GM13977 (cell line): ENCODE measurements around the gene PLP2.

Experiments
- DNase-seq: peaks from one replicate; pipeline ENCODE4 v3.0.0; 2012; ENCODE audit warnings: low spot score
- in situ Hi-C: fragments of 300-500 bp; cut with MboI; formaldehyde crosslinking; loops from one replicate; pipeline ENCODE4 v1.12.0; 2022; ENCODE audit warnings: low sequenced_read_pairs, low pct_unique_long_range_greater_than_20kb, mixed read lengths, inconsistent platforms; ENCODE audit not compliant: unreplicated experiment
- TF ChIP-seq, protein P1 (sequence below): IDR thresholded peaks from 2 replicates; pipeline ENCODE4 v1.5.1; 2012; ENCODE audit warnings: mild to moderate bottlenecking, control low read depth; ENCODE audit not compliant: insufficient read depth; ENCODE audit errors: extremely low read depth, missing control alignments

Gene PLP2

DNA sequence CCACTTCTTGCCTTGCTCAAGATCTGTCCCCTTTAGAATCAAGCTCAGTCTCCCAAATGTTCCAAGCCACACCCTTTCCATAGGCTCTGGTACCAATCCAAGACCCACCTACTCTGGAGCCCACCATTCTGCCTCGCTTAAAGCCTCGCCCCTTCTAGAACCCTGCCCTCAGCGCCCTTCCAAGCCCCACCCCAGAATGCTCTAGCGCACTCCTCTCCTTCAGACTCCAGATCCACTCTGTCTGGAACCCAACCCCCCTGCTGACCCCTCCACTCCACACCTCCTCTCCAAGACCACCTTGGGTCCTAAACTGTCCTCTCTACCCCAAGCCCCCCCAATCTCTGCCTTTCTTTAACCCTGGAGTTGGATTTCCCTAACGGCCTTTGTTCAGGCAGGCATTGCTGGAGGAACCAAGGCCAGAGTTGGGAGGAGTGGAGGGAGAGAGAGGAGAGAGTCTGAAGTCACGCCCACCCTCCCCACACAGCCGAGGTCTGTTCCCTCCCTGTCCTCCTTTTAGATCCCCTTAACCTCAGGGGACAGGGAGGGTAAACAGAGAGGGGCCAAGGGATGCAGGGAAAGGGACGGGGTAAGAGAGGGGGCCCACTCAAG is 16.9 kb downstream of the PLP2 start:
- TF ChIP-seq, protein P1, sequence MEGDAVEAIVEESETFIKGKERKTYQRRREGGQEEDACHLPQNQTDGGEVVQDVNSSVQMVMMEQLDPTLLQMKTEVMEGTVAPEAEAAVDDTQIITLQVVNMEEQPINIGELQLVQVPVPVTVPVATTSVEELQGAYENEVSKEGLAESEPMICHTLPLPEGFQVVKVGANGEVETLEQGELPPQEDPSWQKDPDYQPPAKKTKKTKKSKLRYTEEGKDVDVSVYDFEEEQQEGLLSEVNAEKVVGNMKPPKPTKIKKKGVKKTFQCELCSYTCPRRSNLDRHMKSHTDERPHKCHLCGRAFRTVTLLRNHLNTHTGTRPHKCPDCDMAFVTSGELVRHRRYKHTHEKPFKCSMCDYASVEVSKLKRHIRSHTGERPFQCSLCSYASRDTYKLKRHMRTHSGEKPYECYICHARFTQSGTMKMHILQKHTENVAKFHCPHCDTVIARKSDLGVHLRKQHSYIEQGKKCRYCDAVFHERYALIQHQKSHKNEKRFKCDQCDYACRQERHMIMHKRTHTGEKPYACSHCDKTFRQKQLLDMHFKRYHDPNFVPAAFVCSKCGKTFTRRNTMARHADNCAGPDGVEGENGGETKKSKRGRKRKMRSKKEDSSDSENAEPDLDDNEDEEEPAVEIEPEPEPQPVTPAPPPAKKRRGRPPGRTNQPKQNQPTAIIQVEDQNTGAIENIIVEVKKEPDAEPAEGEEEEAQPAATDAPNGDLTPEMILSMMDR: no peak
- in situ Hi-C loops: no loop called here
- no peak for DNase-seq

DNA sequence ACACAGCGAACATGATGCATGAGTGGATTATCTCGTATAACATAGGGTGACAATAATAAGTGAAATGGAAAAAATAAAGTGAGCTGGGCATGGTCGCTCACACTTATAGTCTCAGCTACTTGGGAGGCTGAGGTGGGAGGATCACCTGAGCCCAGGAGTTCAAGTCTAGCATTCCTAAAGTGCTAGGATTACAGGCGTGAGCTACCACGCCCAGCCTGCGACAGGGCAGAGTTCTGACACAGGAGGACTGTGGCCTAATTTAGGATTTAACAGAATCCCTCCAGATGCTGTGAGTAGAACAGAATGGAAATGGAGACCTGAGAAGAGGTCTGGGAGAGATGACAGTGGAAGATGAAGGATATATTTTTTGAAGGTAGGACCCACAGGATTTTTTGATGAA is 17.9 kb downstream of the PLP2 start:
- no peak for DNase-seq
- in situ Hi-C loops: no loop called here
- TF ChIP-seq, protein P1: no peak

DNA sequence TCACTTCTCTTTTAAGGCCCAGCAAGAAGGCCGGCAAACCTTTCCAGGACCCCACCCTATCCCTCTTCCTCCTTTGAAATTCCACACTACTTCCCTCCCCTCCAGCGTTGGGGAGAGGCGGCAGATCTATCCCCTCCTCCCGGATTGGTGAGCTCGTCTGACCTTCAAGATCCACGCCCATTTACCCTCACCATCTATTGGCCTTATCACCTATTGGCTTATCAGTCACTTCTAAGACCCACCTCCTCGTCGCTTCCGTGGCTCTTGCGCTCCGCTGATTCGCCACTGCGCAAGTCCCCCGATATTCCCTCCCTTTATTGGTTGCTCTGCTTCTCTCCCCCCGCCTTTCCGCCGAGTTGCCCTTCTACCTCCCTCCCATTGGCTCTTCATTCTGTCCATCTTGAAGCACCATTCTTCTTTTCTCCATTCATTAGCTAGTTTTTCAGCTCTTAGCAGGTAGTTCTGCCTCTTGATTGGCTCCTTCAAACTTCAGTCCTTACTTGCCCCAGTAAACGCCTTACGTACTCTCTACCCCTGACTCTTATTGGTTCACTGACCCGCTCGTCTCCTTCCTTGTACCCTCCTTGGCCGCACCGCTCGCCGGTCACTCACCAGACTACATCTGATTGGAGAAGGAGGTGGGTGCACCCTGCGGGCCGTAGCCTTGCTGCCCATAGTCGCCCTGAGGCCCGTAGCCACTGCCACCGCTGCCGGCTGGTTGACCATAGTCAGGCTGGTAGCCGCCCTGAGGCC is 19.3 kb downstream of the PLP2 start:
- TF ChIP-seq, protein P1: no peak
- DNase-seq: peak; percentile 91
- in situ Hi-C loops: no loop called here

DNA sequence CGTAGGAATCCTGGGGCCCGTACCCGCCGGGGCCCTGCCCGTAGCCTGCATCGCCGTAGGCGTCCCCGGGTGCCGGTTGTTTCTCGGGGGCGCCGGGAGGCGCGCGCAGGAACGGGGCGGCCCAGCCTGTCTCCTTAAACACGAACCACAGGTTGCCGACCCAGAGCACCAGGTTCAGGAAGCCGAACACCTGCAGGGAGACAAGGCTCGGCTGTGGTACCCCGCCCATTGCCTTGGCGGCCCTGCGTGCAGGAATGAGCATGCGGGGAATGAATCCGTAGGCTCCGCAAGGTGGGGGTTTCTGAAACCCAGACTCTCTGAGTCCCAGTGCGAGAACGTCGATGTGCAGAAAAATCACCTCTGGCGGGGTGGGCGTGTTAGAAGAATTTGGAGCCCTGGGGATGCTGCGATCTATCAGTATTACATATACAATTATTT is 19.9 kb downstream of the PLP2 start:
- in situ Hi-C loops: no loop called here
- TF ChIP-seq, protein P1: no peak
- DNase-seq: no peak

DNA sequence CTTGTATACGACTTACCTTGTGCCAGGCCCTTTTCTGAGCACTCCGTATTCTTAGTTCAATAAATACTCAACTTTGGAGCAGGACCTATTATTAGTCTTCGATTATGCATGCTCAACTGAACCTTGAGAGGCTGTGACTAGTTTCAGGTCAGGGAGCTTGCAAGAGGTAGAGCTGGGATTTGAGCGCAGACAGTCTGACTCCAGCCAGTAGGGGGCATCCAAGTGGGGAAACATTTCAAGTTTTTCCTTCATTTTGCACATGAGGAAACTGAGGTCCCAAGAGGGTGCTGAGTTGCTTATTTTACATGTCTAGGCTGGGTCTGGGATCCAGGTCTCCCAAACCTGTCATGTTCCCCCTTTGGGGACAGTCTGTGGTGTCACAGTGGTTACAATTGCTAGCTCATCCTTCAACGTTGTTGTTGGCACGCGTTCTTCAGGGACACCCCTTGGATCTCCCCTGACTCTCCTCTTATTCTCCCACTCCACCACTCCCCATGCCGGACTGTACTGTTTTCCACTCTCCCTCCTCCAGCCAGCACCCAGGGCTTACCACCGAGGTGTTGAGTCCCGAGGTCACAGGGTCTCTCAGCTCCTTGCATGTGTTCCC is 21.1 kb downstream of the PLP2 start:
- TF ChIP-seq, protein P1: peak; percentile 64
- in situ Hi-C loops: no loop called here
- no peak for DNase-seq

DNA sequence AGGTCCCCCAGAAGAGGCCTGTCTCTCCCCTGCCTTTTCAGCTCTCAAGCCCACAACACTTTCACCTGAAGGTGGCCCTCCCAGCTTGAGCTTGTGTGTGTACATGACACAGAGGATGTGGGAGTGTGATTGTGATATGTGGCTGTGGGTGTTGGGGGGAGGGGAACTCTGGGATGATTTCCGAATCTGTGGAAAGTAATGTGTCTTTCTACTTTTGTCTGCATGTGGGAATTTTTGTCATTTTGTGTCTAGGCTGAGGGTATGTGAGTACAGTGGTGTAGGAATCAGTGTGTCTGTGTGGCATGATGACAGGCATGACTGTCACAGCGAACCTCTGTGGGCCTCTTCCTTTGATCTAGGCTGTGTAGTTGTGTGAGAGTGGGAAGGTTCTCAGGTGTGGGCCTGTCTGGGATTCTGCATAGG is 21.9 kb downstream of the PLP2 start:
- TF ChIP-seq, protein P1: no peak
- DNase-seq: no peak
- in situ Hi-C loops: no loop called here
